ENCODE results near the gene NUP93. TPM values are rescaled to one million over a fixed set of nuclear protein-coding genes. Genes with fewer than 3 reads are reported as not detected.

NUP93 gene
- total and polyA plus RNA-seq, 2 of the 8 experiments (the other 6 are each of a cell fraction or from before 2014, with no cell fraction given): 147 to 201 TPM

- TF ChIP-seq TCF12 (IDR thresholded peaks at IDR 0.05; ENCODE audit: low read depth, low read length): no peak
- no peak for TF ChIP-seq TAF1 (IDR thresholded peaks at IDR 0.05; ENCODE audit: low read depth, low read length)
- TF ChIP-seq BRCA1 (IDR thresholded peaks at IDR 0.05; ENCODE audit: low read depth, low read length): no peak
- TF ChIP-seq KDM1A (IDR thresholded peaks at IDR 0.05; ENCODE audit: borderline replicate concordance, low read length): no peak
- TF ChIP-seq SRF (IDR thresholded peaks at IDR 0.05; ENCODE audit: low read depth, low read length): no peak
Observed at GRCh38 chr16:56883586-56883985, 153.7 kb downstream of the NUP93 start (continued).

Data from H1 (cell line).